ENCODE results near the gene CLPTM1.

CLPTM1 gene

DNA sequence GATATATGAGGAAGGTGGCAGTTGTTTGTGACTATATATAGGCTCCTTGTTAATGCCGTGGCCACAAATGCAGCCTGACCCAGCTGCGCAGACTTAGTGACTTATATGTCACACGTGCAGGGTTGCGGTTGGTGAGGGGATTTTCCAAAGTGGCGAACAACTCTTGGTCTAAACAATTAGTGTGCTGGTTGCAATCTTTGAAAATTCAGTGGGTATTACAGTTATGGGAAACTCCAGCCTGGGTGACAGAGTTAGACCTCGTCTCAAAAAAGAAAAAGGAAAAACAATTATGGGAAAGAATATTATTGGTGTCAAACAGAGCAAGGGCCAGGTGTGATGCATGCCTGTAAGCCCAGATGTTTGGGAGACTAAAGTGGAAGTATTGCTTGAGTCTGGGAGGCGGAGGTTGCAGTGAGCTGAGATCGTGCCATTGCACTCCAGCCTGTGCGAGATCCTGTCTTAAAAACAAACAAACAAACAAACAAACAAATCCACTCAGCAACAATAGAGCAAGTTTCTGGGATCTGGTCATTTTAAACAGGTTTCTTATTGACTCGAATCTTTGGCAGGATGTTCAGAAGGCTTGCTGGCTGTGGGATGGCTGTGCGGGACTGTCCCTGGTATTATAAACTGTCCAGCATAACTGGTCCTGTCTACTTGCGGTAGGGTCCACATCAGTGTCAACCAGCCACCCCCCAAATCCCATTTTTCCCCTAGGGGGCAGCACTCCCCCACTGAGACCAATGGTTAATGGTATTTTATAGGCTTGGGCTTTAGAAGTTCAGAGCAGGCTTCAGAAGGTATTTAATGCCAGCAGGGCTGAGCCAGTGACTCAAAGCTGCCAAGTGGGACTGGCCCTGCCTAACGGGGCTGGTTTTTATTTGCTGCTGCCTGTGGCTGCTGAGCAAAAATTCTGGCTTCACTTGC is 61.5 kb downstream of the CLPTM1 start:
- peak; percentile 52 for DNase-seq

DNA sequence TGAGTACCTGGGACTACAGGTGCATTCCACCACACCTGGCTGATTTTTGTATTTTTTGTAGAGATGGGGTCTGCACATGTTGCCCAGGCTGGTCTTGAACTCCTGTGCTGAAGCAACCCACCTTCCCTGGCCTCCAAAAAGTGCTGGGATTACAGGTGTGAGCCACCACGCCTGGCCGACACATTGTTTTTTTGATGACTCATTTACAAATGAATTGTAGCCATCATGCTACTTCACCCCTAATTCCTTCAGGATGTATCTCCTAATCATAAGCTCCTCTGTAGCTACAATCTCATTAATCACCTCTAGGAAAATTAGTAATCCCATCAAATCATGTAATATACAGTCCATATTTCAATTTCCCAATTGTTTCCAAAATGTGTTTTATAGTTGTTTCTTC is 64.0 kb downstream of the CLPTM1 start:
- no peak for DNase-seq

DNA sequence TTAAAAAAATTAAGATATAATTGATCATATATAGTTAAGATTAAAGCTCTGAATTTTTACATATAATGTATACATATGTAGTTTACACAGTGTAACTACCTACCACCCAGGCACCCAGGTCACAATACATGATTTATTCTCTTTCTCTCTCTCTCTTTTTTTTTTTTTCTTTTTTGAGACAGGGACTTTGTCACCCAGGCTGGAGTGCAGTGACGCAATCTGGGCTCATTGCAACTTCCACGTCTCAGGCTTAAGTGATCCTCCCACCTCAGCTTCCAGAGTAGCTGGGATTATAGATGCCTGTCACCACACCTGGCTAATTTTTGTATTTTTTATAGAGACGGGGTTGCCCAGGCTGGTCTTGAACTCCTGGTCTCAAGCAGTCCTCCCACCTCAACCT is 64.9 kb downstream of the CLPTM1 start:
- no peak for DNase-seq

DNA sequence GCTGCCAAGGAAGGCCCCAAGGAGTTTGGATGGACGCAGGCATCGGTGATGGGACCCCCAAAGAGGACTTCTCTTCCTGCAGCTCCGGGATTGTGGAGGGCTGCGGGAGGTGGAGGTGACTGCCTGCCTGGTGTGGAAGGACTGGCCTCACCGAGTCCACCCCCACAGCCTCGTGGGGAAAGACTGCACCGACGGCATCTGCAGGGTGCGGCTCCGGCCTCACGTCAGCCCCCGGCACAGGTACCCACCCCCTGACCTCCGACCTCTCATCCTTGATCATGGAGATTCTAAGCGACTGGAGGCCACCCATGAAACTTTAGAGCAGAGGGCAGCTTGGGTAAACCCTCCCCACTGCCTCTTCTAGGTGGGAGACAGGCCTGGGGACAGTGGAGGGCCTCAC is 66.8 kb downstream of the CLPTM1 start:
- no peak for DNase-seq

DNA sequence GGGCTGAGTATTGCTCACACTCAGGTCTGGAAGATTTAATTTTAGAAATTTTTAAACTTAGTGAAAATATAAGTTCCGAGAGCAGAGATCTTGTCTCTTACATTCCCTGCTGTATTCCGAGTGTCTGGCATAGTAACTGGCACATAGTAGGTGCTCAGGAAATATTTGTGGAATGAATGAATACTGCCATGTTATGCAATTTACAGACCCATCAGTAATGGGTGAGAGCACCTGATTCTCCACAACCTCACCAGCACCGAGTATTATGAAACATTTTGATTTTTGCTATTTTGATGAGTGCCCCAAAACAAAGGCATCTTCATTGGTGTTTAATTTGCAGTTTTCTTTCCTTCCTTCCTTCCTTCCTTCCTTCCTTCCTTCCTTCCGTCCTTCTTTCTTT is 67.9 kb downstream of the CLPTM1 start:
- DNase-seq = no peak

DNA sequence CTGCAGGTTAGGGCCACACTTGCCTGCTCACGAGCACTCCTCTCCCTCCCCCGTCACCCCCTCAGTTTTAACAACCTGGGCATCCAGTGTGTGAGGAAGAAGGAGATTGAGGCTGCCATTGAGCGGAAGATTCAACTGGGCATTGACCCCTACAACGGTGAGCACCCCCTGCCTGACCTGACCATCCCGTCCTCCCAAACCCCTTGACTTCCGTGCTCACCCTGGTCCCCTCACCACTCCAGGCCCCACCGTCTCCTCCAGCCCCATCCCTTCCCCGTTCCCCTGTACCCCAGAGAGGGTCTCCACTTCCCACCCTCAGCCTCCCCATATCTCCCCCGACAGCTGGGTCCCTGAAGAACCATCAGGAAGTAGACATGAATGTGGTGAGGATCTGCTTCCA is 70.1 kb downstream of the CLPTM1 start:
- no peak for DNase-seq

DNA sequence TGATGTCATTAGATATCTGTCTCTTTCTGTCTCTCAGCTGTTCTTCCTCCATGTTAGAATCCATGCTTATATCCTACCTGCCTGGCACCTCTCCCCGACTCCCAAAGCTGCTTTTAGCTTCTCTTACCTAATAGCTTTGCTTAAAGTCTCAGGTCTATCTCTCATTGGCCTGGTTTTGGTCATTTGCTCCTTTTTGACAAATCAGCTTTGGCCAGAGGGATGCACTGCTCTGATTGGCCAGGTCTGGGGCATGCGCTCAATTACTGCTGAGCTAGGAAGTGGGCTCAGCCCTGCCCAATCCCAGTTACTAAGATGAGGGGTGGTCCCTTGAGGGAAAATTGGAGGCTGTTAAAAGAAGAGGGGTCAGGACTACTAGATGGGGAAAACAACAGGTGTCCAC is 72.2 kb downstream of the CLPTM1 start:
- DNase-seq = no peak

DNA sequence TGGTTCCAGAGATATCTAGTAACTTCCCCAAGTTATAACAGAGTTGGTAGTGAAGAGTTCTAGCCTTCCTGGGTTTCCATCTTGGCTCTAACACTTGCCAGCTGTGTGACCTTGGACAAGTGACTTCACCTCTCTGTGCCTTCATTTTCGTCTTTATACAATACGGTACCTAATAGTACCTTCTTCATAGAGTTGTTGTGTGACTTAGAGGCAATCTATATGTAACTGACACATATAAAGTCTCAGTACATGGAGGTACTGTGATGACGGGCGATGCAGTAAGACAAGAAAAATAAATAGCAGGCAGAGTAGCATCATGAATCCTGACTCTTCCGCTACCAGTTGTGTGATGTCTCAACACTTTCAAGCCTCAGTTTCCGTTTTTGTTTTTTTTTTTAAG is 75.6 kb downstream of the CLPTM1 start:
- DNase-seq = no peak

DNA sequence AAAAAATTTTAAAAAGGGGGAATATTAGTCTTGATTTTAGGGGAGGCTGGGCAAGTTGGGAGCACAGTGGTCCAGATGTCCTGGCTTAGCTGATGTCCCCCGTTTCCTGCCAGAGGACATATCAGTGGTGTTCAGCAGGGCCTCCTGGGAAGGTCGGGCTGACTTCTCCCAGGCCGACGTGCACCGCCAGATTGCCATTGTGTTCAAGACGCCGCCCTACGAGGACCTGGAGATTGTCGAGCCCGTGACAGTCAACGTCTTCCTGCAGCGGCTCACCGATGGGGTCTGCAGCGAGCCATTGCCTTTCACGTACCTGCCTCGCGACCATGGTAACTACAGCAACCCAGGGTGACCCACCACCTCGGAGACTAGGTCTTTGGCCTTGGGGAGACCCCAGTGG is 77.2 kb downstream of the CLPTM1 start:
- no peak for DNase-seq

DNA sequence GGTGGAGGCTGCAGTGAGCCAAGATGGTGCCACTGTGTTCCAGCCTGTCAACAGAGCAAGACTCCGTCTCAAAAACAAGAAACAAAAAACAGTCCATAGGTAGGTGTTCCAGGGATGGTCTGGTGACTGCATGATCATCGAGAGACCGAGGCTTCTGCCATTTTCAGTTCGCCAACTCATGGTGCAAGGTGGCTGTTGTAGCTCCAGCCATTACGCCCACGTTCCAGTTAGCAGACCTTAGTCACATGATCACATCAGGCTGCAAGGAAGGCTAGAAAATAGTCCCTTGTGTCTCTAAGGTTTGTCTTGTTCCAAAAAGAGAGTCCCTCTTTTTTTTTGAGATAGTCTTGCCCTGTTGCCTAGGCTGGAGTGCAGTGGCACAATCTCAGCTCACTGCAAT is 80.6 kb downstream of the CLPTM1 start:
- DNase-seq = no peak

DNA sequence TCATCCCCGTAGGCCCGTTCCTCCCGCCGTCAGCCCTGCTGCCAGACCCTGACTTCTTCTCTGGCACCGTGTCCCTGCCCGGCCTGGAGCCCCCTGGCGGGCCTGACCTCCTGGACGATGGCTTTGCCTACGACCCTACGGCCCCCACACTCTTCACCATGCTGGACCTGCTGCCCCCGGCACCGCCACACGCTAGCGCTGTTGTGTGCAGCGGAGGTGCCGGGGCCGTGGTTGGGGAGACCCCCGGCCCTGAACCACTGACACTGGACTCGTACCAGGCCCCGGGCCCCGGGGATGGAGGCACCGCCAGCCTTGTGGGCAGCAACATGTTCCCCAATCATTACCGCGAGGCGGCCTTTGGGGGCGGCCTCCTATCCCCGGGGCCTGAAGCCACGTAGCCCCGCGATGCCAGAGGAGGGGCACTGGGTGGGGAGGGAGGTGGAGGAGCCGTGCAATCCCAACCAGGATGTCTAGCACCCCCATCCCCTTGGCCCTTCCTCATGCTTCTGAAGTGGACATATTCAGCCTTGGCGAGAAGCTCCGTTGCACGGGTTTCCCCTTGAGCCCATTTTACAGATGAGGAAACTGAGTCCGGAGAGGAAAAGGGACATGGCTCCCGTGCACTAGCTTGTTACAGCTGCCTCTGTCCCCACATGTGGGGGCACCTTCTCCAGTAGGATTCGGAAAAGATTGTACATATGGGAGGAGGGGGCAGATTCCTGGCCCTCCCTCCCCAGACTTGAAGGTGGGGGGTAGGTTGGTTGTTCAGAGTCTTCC is 82.4 kb downstream of the CLPTM1 start:
- no peak for DNase-seq

DNA sequence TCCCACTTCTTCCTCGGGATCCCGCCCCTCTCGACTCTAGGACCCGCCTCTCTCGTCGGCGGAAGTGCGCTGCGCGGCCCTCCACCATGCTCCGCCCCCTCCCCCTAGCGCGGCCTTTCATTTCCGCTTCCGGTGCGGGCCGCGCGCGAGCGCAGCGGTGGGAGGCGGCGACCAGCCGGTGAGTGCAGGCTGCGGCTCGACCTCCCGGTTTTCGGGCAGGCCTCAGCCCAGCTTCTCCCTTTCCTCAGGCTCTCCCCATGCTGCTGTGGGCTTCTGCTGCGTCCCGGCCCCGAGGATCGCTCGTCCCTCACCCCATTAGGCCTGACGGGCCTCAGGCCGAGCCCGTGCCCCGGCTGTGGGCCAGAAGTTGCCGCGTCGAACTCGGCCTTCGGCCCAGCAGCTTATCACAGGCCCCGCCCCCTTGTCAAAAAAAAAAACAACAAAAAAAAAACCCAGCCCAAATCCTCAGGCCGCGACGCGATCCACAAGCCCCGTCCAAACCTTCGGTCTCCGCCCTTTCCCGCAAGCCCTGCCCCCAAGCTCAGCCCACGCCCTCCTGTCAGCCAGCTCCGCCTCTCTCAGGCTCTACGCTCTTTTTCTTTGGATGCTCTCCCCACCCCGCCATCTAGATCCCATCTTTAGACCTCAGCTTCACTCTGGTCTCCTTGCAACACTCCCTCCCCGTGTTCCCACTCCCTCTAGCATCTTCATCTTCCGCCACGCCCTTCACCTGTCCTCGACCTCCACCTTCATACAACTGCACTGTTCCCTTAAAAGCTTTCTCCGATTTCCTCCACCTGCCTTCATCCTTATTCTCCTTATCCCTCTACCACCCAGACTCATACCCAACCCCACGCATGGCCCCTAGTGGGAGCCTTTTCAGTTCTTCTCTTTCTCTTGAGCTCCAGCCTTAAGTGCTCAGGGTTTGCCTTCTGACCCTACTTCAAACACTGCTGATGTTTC is 84.0 kb downstream of the CLPTM1 start, which contains the start of gene CLASRP:
TSS of gene CLASRP (plus strand) at position 115 of the 963 bp plus-strand sequence. CDS start 1,168 bp downstream, outside the sequence.
- DNase-seq = peak; percentile 54

DNA sequence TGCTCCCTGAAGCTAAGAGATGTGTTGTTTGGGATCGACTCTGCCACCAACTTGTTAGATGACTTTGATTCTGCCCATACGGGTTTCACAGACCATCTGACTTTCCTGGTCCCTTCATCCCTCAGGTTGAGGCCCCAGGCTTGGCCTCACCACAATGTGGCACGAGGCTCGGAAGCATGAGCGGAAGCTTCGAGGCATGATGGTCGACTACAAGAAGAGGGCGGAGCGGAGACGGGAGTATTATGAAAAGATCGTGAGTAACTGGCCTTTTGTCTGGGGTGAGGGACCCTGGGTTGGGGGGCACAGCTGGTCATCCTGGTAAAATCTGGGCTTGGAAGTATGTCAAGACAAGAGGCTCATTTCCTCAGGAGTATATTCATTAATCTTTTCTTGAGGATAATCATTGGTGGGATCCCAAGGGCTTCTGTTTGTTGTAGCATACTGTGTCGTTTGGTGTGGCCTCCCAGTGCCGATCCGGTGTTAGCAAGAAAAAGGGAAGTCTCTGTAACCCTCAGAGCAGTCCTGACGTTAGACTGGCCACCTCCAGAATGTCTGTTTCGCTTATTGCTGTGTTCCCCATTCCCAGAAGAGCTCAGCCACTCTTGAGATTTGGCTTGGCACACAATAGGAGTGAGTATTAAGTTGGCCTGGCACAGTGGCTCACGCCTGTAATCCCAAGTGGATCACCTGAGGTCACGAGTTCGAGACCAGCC is 85.0 kb downstream of the CLPTM1 start:
- no peak for DNase-seq

DNA sequence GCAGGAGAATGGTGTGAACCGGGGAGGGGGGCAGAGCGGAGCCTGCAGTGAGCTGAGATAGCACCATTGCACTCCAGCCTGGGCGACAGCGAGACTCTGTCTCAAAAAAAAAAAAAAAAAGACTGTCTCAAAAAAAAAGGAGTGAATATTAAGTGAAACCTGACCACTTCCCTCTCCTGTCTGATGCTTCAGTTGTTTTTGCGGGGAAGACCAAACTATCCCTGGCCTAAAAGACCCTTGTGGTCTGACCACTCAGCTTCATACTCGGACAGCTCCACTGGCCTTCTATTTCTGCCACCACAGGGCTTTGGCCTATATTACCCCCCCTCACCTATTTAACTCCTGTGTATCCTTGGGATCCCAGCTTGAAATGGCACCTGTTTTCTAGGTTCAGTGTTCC is 85.9 kb downstream of the CLPTM1 start:
- DNase-seq = no peak
